Cardiac fibroblast (primary cell): ENCODE measurements around the gene KLHL29.
A peak's percentile ranks its signal among the peaks of the same experiment; 100 is the strongest.

Experiments used
- DNase-seq, 2 donors: peaks; one replicate each; pipeline versions ENCODE4 v3.0.0 to v3.0.0-alpha.2; 2010; ENCODE audit warnings: low read depth in 2 of 2
- H3K4me3 ChIP-seq, 2 donors: replicated peaks in 1 of 2; 1 replicate in 1 of 2; 2 replicates in 1 of 2; pipeline ENCODE4 v1.5.1; 2011; ENCODE audit warnings: low read depth in 2 of 2, low read length in 2 of 2, mild to moderate bottlenecking in 2 of 2, moderate library complexity in 1 of 2
- TF ChIP-seq, protein P1 (sequence below): IDR thresholded peaks from one replicate; pipeline ENCODE4 v1.5.1; 2011; ENCODE audit warnings: low read depth, mild to moderate bottlenecking, low read length, inconsistent platforms

Gene KLHL29

GRCh38 chr2:23429036-23429435 lies 44.1 kb downstream of the KLHL29 start:
- H3K4me3 ChIP-seq, result no peak overlapping the region

GRCh38 chr2:23430263-23430662 lies 45.3 kb downstream of the KLHL29 start:
- DNase-seq, result peak; percentile 26 to 80
- TF ChIP-seq, protein P1, sequence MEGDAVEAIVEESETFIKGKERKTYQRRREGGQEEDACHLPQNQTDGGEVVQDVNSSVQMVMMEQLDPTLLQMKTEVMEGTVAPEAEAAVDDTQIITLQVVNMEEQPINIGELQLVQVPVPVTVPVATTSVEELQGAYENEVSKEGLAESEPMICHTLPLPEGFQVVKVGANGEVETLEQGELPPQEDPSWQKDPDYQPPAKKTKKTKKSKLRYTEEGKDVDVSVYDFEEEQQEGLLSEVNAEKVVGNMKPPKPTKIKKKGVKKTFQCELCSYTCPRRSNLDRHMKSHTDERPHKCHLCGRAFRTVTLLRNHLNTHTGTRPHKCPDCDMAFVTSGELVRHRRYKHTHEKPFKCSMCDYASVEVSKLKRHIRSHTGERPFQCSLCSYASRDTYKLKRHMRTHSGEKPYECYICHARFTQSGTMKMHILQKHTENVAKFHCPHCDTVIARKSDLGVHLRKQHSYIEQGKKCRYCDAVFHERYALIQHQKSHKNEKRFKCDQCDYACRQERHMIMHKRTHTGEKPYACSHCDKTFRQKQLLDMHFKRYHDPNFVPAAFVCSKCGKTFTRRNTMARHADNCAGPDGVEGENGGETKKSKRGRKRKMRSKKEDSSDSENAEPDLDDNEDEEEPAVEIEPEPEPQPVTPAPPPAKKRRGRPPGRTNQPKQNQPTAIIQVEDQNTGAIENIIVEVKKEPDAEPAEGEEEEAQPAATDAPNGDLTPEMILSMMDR, result no peak
- H3K4me3 ChIP-seq, result no peak overlapping the region

More at GRCh38 chr2:23429036-23429435, 44.1 kb downstream of the KLHL29 start:
- TF ChIP-seq, protein P1, result no peak
- DNase-seq, result no peak

GRCh38 chr2:23432531-23432930 lies 47.6 kb downstream of the KLHL29 start:
- no peak overlapping the region for H3K4me3 ChIP-seq
- no peak for DNase-seq
- TF ChIP-seq, protein P1, result no peak

DNA sequence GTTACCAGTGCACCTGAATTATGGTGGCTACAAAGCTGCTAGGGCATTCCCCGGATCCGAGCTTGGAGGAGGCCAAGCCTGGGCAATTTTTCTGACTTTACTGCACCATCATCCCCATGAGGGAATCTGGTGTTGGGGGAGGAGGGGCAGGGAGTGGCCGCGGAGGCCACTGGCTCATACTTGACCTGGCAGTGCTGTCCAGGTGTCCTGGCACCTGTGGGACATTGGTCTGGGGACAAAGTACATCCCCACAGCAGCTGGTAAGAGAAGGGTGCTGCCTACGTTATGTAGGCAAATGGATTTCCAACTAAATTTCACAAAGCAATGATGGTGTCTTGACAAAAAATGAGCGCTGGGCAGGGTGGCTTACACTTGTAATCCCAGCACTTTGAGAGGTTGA lies 48.3 kb downstream of the KLHL29 start:
- TF ChIP-seq, protein P1, result no peak
- no peak for DNase-seq

DNA sequence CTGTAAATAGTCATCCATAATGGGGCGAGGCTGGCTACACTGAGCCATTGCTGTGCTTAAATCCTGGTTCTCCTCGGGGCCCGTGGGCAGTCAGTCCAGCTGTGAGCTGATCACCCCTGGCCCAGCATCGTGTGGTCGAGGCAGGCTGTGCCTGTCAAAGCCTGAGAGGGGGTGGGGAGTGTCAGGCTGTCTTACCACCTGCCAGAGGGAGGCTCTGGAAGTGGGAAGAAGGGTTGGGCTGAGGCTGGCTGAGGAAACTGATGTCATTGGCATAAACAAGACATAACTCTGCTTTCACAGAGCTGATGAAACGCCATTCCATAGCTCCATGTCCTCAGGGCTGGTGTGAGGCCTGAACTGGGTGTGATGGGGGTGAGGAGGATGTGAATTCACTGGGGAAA lies 49.7 kb downstream of the KLHL29 start:
- H3K4me3 ChIP-seq, result no peak overlapping the region
- DNase-seq, result no peak
- TF ChIP-seq, protein P1, result no peak

More for the DNA sequence above, 48.3 kb downstream of the KLHL29 start:
- H3K4me3 ChIP-seq, result no peak overlapping the region

DNA sequence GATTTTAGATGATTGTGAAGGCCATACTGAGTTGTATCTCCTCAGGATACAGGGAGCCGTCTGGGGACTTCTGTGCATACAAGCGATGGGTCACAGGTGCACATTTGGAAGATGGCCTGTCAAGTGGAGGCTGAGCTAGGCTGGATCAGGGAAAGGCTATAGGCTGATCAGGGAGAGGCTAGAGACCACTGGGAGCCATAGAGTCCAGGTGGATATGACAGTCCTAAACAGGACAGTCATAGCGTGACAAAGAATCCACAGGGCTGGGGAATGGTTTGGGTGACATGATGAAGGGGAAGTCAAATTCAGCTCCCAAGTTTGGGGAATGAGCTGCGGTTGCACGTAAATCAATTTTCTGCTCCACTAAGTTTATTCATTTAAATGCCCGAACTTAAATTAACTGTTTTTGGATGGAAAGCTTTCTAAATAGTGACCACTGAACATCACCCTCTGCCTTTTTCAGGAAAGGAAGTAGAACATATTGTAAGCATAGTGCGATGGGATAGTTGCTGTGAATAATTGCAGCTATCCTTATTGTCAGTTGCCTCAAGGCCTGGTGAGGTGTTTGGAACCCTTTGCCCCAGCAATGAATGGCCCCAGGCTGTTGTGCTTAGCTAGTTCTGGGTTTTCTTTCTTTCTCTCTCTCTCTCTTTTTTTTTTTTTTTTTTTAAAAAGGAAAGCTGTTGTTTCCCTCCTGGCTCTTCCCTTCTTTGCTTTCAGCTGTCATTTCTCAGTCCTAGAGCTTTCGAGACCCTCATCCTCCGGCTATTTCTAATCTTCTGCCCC lies 50.5 kb downstream of the KLHL29 start:
- H3K4me3 ChIP-seq, result no peak overlapping the region
- TF ChIP-seq, protein P1, result no peak
- DNase-seq, result no peak
